ENCODE results near the gene RNASET2.

The RNASET2 gene

GRCh38 chr6:166946125-166946524 is 10.2 kb downstream of the RNASET2 start:
- no peak for DNase-seq (ENCODE audit: low read depth)

GRCh38 chr6:166944666-166945256 is 11.6 kb downstream of the RNASET2 start:
- DNase-seq (ENCODE audit: low read depth), result no peak

GRCh38 chr6:166942393-166943168 is 13.8 kb downstream of the RNASET2 start:
- no peak for DNase-seq (ENCODE audit: low read depth)

GRCh38 chr6:166940643-166941068 is 15.7 kb downstream of the RNASET2 start:
- no peak for DNase-seq (ENCODE audit: low read depth)

- DNase-seq (ENCODE audit: low read depth), result no peak
Measured at GRCh38 chr6:166939894-166940293, 16.5 kb downstream of the RNASET2 start.

- DNase-seq (ENCODE audit: low read depth), result no peak
Measured at GRCh38 chr6:166939345-166939744, 17.0 kb downstream of the RNASET2 start.

GRCh38 chr6:166938704-166939103 is 17.6 kb downstream of the RNASET2 start:
- no peak for DNase-seq (ENCODE audit: low read depth)

GRCh38 chr6:166938150-166938549 is 18.2 kb downstream of the RNASET2 start:
- no peak for DNase-seq (ENCODE audit: low read depth)

GRCh38 chr6:166937746-166938145 is 18.6 kb downstream of the RNASET2 start:
- DNase-seq (ENCODE audit: low read depth), result no peak

GRCh38 chr6:166936079-166936787 is 20.1 kb downstream of the RNASET2 start:
- no peak for DNase-seq (ENCODE audit: low read depth)

- no peak for DNase-seq (ENCODE audit: low read depth)
Measured at GRCh38 chr6:166935353-166935752, 21.0 kb downstream of the RNASET2 start.

GRCh38 chr6:166934174-166934573 is 22.2 kb downstream of the RNASET2 start:
- no peak for DNase-seq (ENCODE audit: low read depth)

- DNase-seq (ENCODE audit: low read depth), result no peak
Measured at GRCh38 chr6:166933396-166933795, 23.0 kb downstream of the RNASET2 start.

GRCh38 chr6:166932616-166933015 is 23.7 kb downstream of the RNASET2 start:
- no peak for DNase-seq (ENCODE audit: low read depth)

- no peak for DNase-seq (ENCODE audit: low read depth)
Measured at GRCh38 chr6:166932116-166932515, 24.2 kb downstream of the RNASET2 start.

- DNase-seq (ENCODE audit: low read depth), result no peak
Measured at GRCh38 chr6:166931426-166931970, 24.9 kb downstream of the RNASET2 start.

- DNase-seq (ENCODE audit: low read depth), result no peak
Measured at GRCh38 chr6:166930354-166930891, 25.9 kb downstream of the RNASET2 start.

- DNase-seq (ENCODE audit: low read depth), result no peak
Measured at GRCh38 chr6:166929542-166930189, 26.7 kb downstream of the RNASET2 start.

- DNase-seq (ENCODE audit: low read depth), result no peak
Measured at GRCh38 chr6:166928644-166929541, 27.5 kb downstream of the RNASET2 start.

- no peak for DNase-seq (ENCODE audit: low read depth)
Measured at GRCh38 chr6:166927935-166928643, 28.3 kb downstream of the RNASET2 start.
